Esophagus muscularis mucosa (tissue), 4 donors: ENCODE measurements around the gene RAG2. TPM values are rescaled to one million over a fixed set of nuclear protein-coding genes. Genes with fewer than 3 reads are reported as not detected.

Experiments
- total RNA-seq, 4 donors: library from RNA; depleted of rRNA; stranded (reverse); fragments of >200 nt; gene quantifications; one replicate each; pipeline versions ENCODE4 v1.1.0 to v1.2.1, GENCODE V29; 2016

RAG2 gene
- total RNA-seq, 4 donors from 2014 or later = not detected

Other genes with a start within 250 kb of the RAG2 start
- 10 to 100 TPM; 10.3 to 16.4 (median 12.8) TPM for gene TRAF6, start 88.0 kb downstream of the RAG2 start, total RNA-seq
- under 1 TPM; 0.33 to 0.80 (median 0.56) TPM for gene RAG1, start 30.2 kb downstream of the RAG2 start, total RNA-seq
- gene IFTAP, start 3.7 kb downstream of the RAG2 start, total RNA-seq = 10 to 100 TPM; 23.3 to 46.5 (median 26.1) TPM